GM18517 (cell line): ENCODE results near the gene FIZ1.
A peak's percentile ranks its signal among the peaks of the same experiment; 100 is the strongest.
"Not testable (repeated sequence)": the region's sequence is repeated elsewhere in the genome, so short reads cannot be mapped to it uniquely, and the experiment has no call there.

ENCODE experiments used
- ATAC-seq: cut with Tn5 transposase; IDR thresholded peaks from one replicate; pipeline ENCODE4 v1.9.1; 2021; ENCODE audit warnings: mild to moderate bottlenecking, moderate library complexity; ENCODE audit not compliant: unreplicated experiment

FIZ1 gene

DNA sequence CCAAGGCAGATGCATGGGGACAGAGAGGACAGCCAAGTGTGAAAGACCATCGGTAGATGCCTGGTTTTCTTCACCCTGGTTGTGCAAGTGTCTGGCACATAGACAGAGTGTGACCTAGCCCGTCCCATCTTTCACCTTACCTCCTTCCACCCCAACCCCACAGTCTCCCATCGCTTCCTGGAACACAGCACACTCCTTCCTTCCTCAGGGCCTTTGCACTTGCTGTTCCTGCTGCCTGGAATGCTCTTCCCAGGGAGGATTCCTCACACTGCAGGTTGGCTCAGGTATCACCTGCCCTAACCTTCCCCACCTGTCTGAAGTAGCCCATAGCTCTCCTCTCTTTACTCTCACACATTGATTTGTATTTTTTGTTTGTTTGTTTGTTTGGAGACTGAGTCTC, 3.0 kb downstream of the FIZ1 start:
- ATAC-seq: no peak

DNA sequence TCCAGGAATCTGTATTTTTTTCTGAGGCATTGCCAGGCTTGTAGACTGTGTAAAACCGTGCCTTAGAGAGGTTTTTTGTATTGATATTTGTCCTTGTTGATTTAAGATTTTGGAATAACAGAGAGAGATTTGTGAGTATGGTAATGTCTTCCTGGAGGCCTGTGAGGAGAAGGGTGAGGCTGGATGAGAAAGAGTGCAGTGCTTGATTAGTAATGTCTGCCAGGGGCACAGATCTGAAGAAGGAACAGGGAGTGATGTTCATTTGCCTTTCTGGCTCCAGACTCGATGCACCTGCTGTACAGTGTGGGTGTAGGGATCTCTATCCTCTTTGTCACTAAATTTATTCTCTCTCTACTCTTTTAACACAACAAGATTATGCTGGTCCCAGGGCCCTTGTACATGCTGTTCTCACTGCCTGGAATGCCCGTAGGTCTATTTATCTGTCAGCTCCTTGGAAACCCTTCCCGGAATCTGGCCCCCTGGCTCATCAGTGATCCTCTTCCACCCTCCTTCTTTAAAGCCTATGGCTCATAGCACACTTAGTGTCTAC, 4.2 kb downstream of the FIZ1 start:
- no peak for ATAC-seq

- no peak for ATAC-seq
Observed at GRCh38 chr19:55593096-55593772, 6.1 kb downstream of the FIZ1 start.

DNA sequence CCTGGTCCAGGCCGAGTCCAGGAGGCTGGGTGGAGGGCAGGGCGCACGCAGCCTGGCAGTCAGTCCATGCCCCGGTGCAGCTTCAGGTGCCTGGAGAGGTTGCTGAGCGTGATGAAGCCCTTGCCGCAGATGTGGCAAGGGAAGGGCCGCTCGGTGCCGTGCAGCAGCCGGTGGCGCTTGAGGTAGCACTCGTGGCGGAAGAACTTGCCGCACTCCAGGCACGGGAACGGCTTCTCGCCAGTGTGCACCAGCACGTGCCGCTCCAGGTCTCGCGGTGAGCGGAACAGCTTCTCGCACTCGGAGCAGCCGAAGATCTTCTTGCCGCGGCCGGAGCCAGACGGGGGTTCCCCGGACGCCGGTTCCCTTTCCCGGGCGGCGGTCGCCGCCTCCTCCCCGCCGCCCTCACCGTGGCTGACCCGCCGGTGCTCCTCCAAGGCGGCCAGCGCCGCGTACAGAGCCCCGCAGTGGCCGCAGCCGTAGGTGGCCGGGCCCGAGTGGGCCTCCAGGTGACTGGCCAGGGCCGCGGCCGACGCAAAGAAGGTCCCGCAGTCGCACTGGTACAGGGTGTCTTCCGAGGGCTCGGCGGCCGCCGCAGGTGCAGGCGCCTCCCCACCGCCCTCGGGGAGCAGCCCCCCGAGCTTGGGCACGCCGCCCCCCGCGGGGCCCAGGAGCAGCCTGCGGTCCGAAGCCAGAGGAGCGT, 6.8 kb downstream of the FIZ1 start:
- no peak for ATAC-seq

DNA sequence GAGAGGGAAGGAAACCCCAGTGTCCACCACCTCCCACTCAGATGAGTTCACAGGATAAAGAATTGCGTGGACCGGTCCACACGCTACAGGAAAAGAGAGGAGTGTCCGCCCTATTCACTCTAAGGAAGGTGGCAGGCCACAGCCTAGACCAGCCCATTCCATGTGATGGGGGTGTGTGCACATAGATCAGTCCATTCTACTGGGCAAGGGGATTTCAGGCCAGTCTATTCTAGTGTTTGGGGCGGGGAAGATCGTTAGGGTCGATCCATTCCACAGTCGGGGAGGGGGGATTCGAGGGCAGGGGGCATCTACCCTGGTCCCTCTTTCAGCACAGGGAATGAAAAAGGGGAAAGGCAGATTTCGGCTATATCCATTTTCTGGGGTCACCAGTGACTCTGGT, 7.8 kb downstream of the FIZ1 start:
- no peak for ATAC-seq

GRCh38 chr19:55590617-55591016, 8.7 kb downstream of the FIZ1 start:
- ATAC-seq: no peak

DNA sequence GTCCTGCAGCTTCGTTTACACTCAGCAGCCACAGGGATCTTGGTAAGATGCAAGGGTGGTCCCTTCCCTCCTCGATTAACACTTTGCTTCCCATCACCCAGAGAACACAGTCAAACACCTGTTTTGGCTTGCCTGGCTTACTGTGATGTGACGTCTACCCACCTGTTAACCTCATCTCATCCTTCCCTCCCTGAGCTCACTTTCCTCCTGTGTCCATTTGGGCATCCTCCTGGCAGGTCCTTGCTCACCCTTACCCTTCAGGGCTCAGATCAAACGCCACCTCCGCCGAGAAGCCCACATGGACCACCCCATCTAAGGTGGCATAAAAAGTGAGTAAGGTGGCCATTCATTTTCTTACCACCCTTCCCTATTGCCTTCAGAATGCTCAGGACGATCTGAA, 9.2 kb downstream of the FIZ1 start:
- no peak for ATAC-seq

- ATAC-seq: no peak
Observed at GRCh38 chr19:55588738-55589137, 10.6 kb downstream of the FIZ1 start.

- peak; percentile 85 for ATAC-seq
Observed at GRCh38 chr19:55586976-55587668, 12.2 kb downstream of the FIZ1 start.

- no peak for ATAC-seq
Observed at GRCh38 chr19:55585658-55586339, 13.5 kb downstream of the FIZ1 start.

GRCh38 chr19:55584871-55585270, 14.4 kb downstream of the FIZ1 start:
- ATAC-seq: no peak

DNA sequence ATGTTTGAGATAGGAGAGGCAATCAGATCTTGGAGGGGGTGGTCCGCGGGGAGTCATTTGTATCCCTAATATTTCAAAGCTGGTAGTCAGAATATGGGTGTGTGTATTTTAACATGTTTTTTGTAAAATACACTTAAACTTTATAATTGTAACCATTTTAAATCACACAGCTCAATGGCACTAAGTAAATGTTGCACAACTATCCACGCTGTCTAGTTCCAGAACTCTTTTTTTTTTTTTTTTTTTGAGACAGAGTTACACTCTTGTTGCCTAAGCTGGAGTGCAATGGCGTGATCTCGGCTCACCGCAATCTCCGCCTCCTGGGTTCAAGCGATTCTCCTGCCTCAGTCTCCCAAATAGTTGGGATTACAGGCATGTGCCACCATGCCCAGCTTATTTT, 15.4 kb downstream of the FIZ1 start:
- ATAC-seq: not testable (repeated sequence)

GRCh38 chr19:55582284-55582683, 17.0 kb downstream of the FIZ1 start:
- not testable (repeated sequence) for ATAC-seq

DNA sequence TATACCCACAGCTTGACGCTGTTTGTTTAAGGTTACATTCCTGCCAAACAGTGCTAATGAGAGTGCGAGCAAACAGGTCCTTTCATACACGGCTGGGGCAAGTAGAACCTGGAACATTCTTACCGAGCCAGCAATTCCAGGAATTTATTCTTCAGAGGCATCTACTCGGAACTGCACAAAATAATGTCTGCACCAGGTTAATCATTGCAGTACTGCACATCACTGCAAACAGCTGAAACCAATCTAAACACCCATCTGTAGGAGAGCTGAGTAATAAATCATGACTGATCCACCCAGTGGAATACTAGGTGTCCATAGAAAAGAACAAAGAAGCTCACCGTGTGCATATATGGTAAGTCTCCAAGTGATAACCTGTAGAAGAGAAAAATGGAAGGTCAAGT, 17.5 kb downstream of the FIZ1 start:
- no peak for ATAC-seq

DNA sequence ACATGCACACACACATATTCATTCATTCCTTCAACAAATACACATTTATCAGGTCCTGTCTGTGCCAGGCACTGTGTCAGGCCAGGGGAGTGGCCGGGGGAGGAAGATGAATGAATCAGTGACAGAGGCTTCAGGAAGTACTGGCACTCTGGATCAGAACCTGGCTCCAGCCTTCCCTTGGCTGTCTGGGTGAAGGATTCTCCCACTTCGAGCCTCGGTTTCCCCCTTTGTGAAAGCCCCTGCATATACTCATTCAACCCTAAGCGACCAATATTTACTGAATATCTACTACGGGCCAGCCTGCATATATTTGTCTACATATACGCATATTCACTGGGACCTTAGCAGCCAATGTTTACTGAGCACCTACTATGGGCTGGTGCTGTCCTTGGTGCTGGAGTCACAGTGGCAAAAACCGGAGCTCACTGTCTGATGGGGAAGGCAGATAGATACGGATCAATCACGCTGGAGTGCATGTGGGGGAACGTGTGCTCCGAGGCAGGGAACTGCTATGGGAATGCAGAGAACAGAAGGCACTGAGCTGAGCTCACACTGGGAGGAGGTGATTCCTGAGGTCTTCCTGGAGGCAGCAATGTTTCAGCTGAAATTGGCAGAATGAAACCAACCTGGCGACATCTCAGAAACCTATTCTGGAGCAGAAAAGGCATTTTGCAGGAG, 18.0 kb downstream of the FIZ1 start:
- no peak for ATAC-seq

DNA sequence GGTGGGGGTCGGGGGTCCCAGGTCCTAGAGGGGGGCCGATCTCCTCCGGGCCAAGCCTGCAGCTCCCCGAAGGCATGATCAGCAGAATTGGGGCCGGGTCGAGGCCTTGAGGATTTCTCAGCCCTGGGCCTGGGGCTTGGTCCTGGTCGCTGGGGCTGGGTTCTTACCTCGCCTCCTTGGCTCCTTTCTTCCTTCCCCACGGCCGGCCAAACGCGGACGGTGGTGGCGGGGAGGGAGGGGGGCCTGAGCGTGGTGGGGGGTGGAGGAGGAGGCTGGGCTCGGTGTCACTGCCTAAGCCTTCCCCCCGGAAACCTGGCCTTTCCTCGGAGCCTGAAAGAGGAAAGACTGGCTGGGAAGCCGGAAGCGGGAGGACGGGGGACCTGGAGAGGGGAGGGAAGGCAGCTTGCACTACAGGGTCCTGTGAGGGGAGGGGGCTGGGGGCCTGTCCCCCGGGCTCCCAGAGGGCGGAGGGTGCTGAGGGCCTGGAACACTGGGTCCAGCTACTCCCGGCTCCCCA, 18.6 kb downstream of the FIZ1 start, which contains the start of gene ZNF579:
ZNF579 (minus strand) TSS at position 221 of the 517 bp plus-strand sequence. CDS start 1,209 bp downstream, outside the sequence.
- ATAC-seq: no peak

DNA sequence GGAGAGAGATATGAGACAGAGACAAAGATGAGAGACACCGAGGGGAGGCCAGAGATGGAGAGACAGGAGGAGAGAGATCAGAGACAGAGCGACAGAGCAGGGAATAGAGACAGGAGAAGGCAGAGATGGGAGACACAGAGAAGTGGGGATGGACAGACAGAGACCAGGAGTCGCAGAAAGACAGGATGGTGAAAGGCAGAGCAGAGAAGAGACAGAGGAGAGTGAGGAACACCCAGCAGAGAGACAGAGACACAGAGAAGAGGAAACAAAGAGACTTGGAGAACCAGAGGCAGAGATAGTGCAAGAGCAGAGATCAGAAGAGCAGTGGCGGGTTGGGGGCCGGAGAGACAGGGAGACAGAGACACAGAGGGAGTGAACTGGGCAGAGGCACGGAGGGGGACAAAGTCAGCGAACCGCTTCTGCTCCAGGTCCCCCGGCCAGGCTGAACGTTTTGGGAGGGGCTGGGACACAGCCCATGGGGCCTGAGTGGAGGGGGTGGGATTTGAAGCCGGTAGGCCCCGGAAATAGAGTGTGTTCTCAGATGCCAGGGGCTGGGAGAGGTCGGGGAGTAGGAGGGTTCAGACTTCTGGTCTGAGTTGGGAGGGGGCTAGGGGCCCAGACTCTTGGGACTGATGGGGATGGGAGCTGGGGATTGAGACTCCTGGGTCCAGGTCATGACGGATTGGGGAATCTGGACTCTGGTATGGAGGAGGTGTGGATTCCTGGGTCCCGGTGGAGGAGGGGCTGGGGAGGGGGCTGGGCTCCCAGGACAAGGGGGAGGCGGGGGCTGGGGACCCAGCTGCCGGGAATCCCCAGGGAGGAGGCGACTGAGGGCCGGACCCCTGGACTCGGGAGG, 19.3 kb downstream of the FIZ1 start:
- no peak for ATAC-seq

- ATAC-seq: no peak
Observed at GRCh38 chr19:55578761-55579747, 20.3 kb downstream of the FIZ1 start.
